Activated effector memory CD4-positive, alpha-beta T cell treated with anti-CD3 and anti-CD28 coated beads, Interleukin-2, amount 50 U/mL, for 16 hours (primary cell): ENCODE results near the gene DSCAML1.

ENCODE experiments used
- DNase-seq: peaks from one replicate; pipeline ENCODE4 v3.0.0-alpha.2; 2020

The DSCAML1 gene

GRCh38 chr11:117631336-117632140 is 165.5 kb downstream of the DSCAML1 start:
- no peak for DNase-seq

- DNase-seq, result no peak
These were observed 167.0 kb downstream of the DSCAML1 start for GRCh38 chr11:117629891-117630538.

- DNase-seq, result no peak
These were observed 167.9 kb downstream of the DSCAML1 start for GRCh38 chr11:117629146-117629545.

GRCh38 chr11:117627259-117627658 is 169.8 kb downstream of the DSCAML1 start:
- no peak for DNase-seq

GRCh38 chr11:117626576-117626975 is 170.4 kb downstream of the DSCAML1 start:
- no peak for DNase-seq

- DNase-seq, result no peak
These were observed 171.8 kb downstream of the DSCAML1 start for GRCh38 chr11:117625237-117625636.

- peak; percentile 10 for DNase-seq
These were observed 173.2 kb downstream of the DSCAML1 start for GRCh38 chr11:117623831-117624271.

- peak; percentile 57 for DNase-seq
These were observed 175.8 kb downstream of the DSCAML1 start for GRCh38 chr11:117621226-117621625.

GRCh38 chr11:117620659-117621058 is 176.4 kb downstream of the DSCAML1 start:
- peak; percentile 5 for DNase-seq

- DNase-seq, result no peak
These were observed 176.9 kb downstream of the DSCAML1 start for GRCh38 chr11:117620086-117620485.

- no peak for DNase-seq
These were observed 177.4 kb downstream of the DSCAML1 start for GRCh38 chr11:117619661-117620060.

- no peak for DNase-seq
These were observed 178.0 kb downstream of the DSCAML1 start for GRCh38 chr11:117618982-117619355.

GRCh38 chr11:117618302-117618981 is 178.6 kb downstream of the DSCAML1 start:
- DNase-seq, result no peak

GRCh38 chr11:117616979-117617378 is 180.0 kb downstream of the DSCAML1 start:
- DNase-seq, result no peak

- no peak for DNase-seq
These were observed 182.3 kb downstream of the DSCAML1 start for GRCh38 chr11:117614728-117615127.

GRCh38 chr11:117613521-117613920 is 183.5 kb downstream of the DSCAML1 start:
- DNase-seq, result no peak

- peak; percentile 2 for DNase-seq
These were observed 184.8 kb downstream of the DSCAML1 start for GRCh38 chr11:117612177-117612576.

- peak; percentile 31 for DNase-seq
These were observed 186.1 kb downstream of the DSCAML1 start for GRCh38 chr11:117610901-117611300.

GRCh38 chr11:117610045-117610444 is 187.0 kb downstream of the DSCAML1 start:
- peak; percentile 61 for DNase-seq

- DNase-seq, result peak; percentile 50
These were observed 189.6 kb downstream of the DSCAML1 start for GRCh38 chr11:117607449-117607848.

- DNase-seq, result peak; percentile 58
These were observed 190.2 kb downstream of the DSCAML1 start for GRCh38 chr11:117606790-117607189.

GRCh38 chr11:117606211-117606610 is 190.8 kb downstream of the DSCAML1 start:
- DNase-seq, result peak; percentile 62

GRCh38 chr11:117605331-117605730 is 191.7 kb downstream of the DSCAML1 start:
- DNase-seq, result peak; percentile 13
